Muscle layer of colon (tissue), 2 donors: ENCODE measurements around the gene BRD8.

Experiments used
- H3K27ac ChIP-seq: one replicate; pipeline ENCODE4 v1.7.0; 2013; ENCODE audit warnings: low read depth, mild to moderate bottlenecking, low read length, moderate library complexity
- H3K27me3 ChIP-seq, 2 donors: one replicate each; pipeline ENCODE4 v1.7.0; 2013; ENCODE audit warnings: low read length in 2 of 2, mild to moderate bottlenecking in 2 of 2; ENCODE audit not compliant: insufficient read depth in 2 of 2, control insufficient read depth in 1 of 2
- H3K36me3 ChIP-seq: one replicate; pipeline ENCODE4 v1.7.0; 2013; ENCODE audit warnings: mild to moderate bottlenecking, low read length; ENCODE audit not compliant: insufficient read depth
- H3K4me1 ChIP-seq: one replicate; pipeline ENCODE4 v1.7.0; 2013; ENCODE audit warnings: mild to moderate bottlenecking, low read length; ENCODE audit not compliant: insufficient read depth
- H3K4me3 ChIP-seq, 2 donors: one replicate each; pipeline ENCODE4 v1.7.0; 2013; ENCODE audit warnings: low read length in 2 of 2, low read depth in 1 of 2, mild to moderate bottlenecking in 1 of 2, moderate library complexity in 1 of 2
- H3K9ac ChIP-seq: one replicate; pipeline ENCODE4 v1.7.0; 2013; ENCODE audit warnings: low read length
- H3K9me3 ChIP-seq: one replicate; pipeline ENCODE4 v1.7.0; 2013; ENCODE audit warnings: mild to moderate bottlenecking, low read length
- donor health status: abdominal sarcoma.
- donor health status: Adenocarcinoma of cecum.

The BRD8 gene

GRCh38 chr5:138095100-138095907 lies 83.1 kb downstream of the BRD8 start:
- H3K36me3 ChIP-seq = no peaks in the 10 kb centered on the region
- no peaks in the 10 kb centered on the region for H3K9me3 ChIP-seq
- no peak overlapping the region for H3K9ac ChIP-seq
- H3K4me3 ChIP-seq = no peak overlapping the region
- no peak overlapping the region for H3K27ac ChIP-seq
- no peaks in the 10 kb centered on the region for H3K27me3 ChIP-seq
- H3K4me1 ChIP-seq = no peaks in the 10 kb centered on the region

- Histone ChIP-seq H3K9ac (no peak overlapping the region), H3K4me1 (no peaks in the 10 kb centered on the region), H3K4me3 (no peak overlapping the region), H3K27ac (no peak overlapping the region), H3K27me3 (no peaks in the 10 kb centered on the region), H3K36me3 (no peaks in the 10 kb centered on the region), H3K9me3 (no peaks in the 10 kb centered on the region)
Observed at GRCh38 chr5:138093036-138093435, 85.4 kb downstream of the BRD8 start.

GRCh38 chr5:138092301-138092700 lies 86.1 kb downstream of the BRD8 start:
- H3K9ac ChIP-seq = no peak overlapping the region
- H3K27ac ChIP-seq = no peak overlapping the region
- H3K4me3 ChIP-seq = no peak overlapping the region
- no peaks in the 10 kb centered on the region for H3K36me3 ChIP-seq
- H3K4me1 ChIP-seq = no peaks in the 10 kb centered on the region
- H3K27me3 ChIP-seq = no peaks in the 10 kb centered on the region
- no peaks in the 10 kb centered on the region for H3K9me3 ChIP-seq

GRCh38 chr5:138091685-138092084 lies 86.7 kb downstream of the BRD8 start:
- Histone ChIP-seq H3K9ac (no peak overlapping the region), H3K27me3 (no peaks in the 10 kb centered on the region), H3K9me3 (no peaks in the 10 kb centered on the region), H3K27ac (no peak overlapping the region), H3K4me3 (no peak overlapping the region), H3K4me1 (no peaks in the 10 kb centered on the region), H3K36me3 (no peaks in the 10 kb centered on the region)
